Astrocyte (in vitro differentiated cells and primary cell): ENCODE data around the gene PVALB.

ENCODE experiments used
- CTCF ChIP-seq: IDR thresholded peaks from 2 replicates; pipeline ENCODE4 v1.5.1; 2011; ENCODE audit warnings: low read depth, mild to moderate bottlenecking, inconsistent platforms, low read length, moderate library complexity; ENCODE audit not compliant: insufficient read depth
- EZH2 ChIP-seq: IDR thresholded peaks from 2 replicates; pipeline ENCODE4 v1.6.1; 2012; ENCODE audit warnings: mild to moderate bottlenecking, low read length, inconsistent platforms; ENCODE audit not compliant: insufficient read depth

DNA sequence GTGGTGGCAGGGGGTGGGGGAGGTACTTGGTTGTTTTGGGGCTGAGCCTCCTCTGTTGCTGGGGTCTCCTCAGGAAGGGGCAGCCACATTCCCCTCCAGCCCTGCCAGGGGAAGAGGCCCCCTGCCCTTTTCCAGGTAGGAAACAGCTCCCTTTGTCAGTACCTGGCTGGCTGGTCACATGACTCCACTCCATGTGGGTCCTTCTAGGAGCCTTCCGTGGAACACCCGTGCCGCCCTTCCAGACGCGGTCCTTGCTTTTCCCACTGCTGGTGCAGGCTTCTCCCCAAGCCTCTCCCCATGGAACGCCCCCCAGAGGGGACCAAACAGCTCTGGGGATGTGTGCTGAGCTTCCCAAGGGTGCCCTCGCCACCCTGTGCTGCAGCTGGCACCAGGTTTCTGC is 60.8 kb downstream of the PVALB start:
- TF ChIP-seq EZH2 (no peak), CTCF (no peak)
